CD4-positive, alpha-beta T cell (primary cell): ENCODE measurements around the gene OR2V1. TPM values are rescaled to one million over a fixed set of nuclear protein-coding genes. Genes with fewer than 3 reads are reported as not detected.

Experiments
- ATAC-seq: fragments of 200-7000 bp; cut with Tn5 transposase; one replicate; pipeline ENCODE4 v1.10.0; 2022; ENCODE audit warnings: mild to moderate bottlenecking; ENCODE audit not compliant: poor library complexity
- CTCF ChIA-PET: fragments of 350-600 bp; sonication (Branson Sonifier 250); formaldehyde crosslinking; loops from one replicate; lab custom pipeline; 2021; ENCODE audit warnings: antibody characterized with exemption, inconsistent platforms; lab: Charles Lee
- POLR2A ChIA-PET: fragments of 350-600 bp; sonication (Branson Sonifier 250); formaldehyde crosslinking; loops from one replicate; lab custom pipeline; 2021; ENCODE audit warnings: antibody characterized with exemption, inconsistent platforms; lab: Charles Lee
- DNase-seq, 14 experiments: peaks; one replicate each; pipeline ENCODE4 v3.0.0-alpha.2; 2013 to 2020; ENCODE audit warnings: mixed read lengths in 2 of 14
- H3K27ac ChIP-seq, 2 donors: one replicate each; pipeline versions ENCODE4 v1.5.1 to v1.7.0; 2013; ENCODE audit warnings: low read length in 2 of 2, low read depth in 1 of 2, mild to moderate bottlenecking in 1 of 2
- H3K27me3 ChIP-seq, 2 experiments: 1 replicate in 1 of 2; 2 replicates in 1 of 2; pipeline versions ENCODE4 v1.6.1 to v1.7.0; 2013; ENCODE audit warnings: low read length in 2 of 2, control low read depth in 1 of 2, mild to moderate bottlenecking in 1 of 2, moderate library complexity in 1 of 2; ENCODE audit not compliant: insufficient read depth in 2 of 2, control insufficient read depth in 1 of 2
- H3K36me3 ChIP-seq: one replicate; pipeline ENCODE4 v1.6.1; 2013; ENCODE audit warnings: low read length, control low read depth; ENCODE audit not compliant: insufficient read depth
- H3K4me1 ChIP-seq: one replicate; pipeline ENCODE4 v1.6.1; 2013; ENCODE audit warnings: low read length, control low read depth; ENCODE audit not compliant: insufficient read depth
- H3K4me3 ChIP-seq: one replicate; pipeline ENCODE4 v1.5.1; 2013; ENCODE audit warnings: mild to moderate bottlenecking, low read length, moderate library complexity
- H3K9me3 ChIP-seq, 2 experiments: 1 replicate in 1 of 2; 2 replicates in 1 of 2; pipeline versions ENCODE4 v1.6.1 to v1.7.0; 2013; ENCODE audit warnings: low read length in 2 of 2, mild to moderate bottlenecking in 2 of 2, control low read depth in 1 of 2, moderate library complexity in 1 of 2; ENCODE audit not compliant: control insufficient read depth in 1 of 2, insufficient read depth in 1 of 2
- H3K27ac Mint-ChIP-seq: one replicate; pipeline ENCODE4 v1.8.0; 2020; ENCODE audit warnings: mixed read lengths
- H3K27me3 Mint-ChIP-seq: one replicate; pipeline ENCODE4 v1.8.0; 2021; ENCODE audit warnings: mixed read lengths
- H3K36me3 Mint-ChIP-seq: one replicate; pipeline ENCODE4 v1.8.0; 2021; ENCODE audit warnings: low read depth, mixed read lengths
- H3K4me1 Mint-ChIP-seq: one replicate; pipeline ENCODE4 v1.8.0; 2021; ENCODE audit warnings: low read depth, mixed read lengths
- H3K4me3 Mint-ChIP-seq: one replicate; pipeline ENCODE4 v1.8.0; 2020; ENCODE audit warnings: mild to moderate bottlenecking, mixed read lengths
- H3K9me3 Mint-ChIP-seq: one replicate; pipeline ENCODE4 v1.8.0; 2020; ENCODE audit warnings: mixed read lengths
- CTCF ChIP-seq: fragments of 200-600 bp; IDR thresholded peaks from one replicate; pipeline ENCODE4 v1.8.0; 2022; ENCODE audit warnings: antibody characterized with exemption, mild to moderate bottlenecking
- intact Hi-C, 2 experiments: fragments of 100-400 bp; cut with DNase I in 1 of 2; cut with micrococcal nuclease in 1 of 2; formaldehyde crosslinking; loops; one replicate each; pipeline versions ENCODE4 v1.15.1 to v1.9.0; 2023 to 2025; cut with DNase I, micrococcal nuclease
- total RNA-seq, 174 experiments: library from RNA in 2 of 174; stranded (reverse) in 2 of 174; gene quantifications; one replicate each; pipeline ENCODE4 v1.2.3 and lab custom pipeline; 2021 to 2026

Gene OR2V1
- total RNA-seq, 2 experiments from 2014 or later = not detected

- Histone ChIP-seq H3K27me3 (peaks cover 2 to 3% of the 10 kb centered on the region in 2 experiments), H3K9me3 (no peaks in the 10 kb centered on the region), H3K27ac (no peak overlapping the region), H3K4me3 (no peak overlapping the region), H3K4me1 (peaks cover 23% of the 10 kb centered on the region), H3K36me3 (no peaks in the 10 kb centered on the region)
- Mint-ChIP-seq H3K4me3 (no peak overlapping the region), H3K27me3 (peaks cover 11% of the 10 kb centered on the region), H3K27ac (no peak overlapping the region), H3K9me3 (no peaks in the 10 kb centered on the region), H3K36me3 (peaks cover 4% of the 10 kb centered on the region), H3K4me1 (peaks cover 20% of the 10 kb centered on the region)
- ChIA-PET CTCF (no interaction called here), POLR2A (no interaction called here)
- no peak for TF ChIP-seq CTCF
- intact Hi-C loops = loop anchor here (5.0 to 10.0 kb wide), 4 partner anchors 294 to 662 kb away; partner anchors contain the start of genes CNOT6 (in 1 of the 2) and ZFP62 (in 1 of the 2)
- DNase-seq (no peak), ATAC-seq (no peak)
Observed at GRCh38 chr5:181156758-181157157, 25.8 kb upstream of the OR2V1 start.

DNA sequence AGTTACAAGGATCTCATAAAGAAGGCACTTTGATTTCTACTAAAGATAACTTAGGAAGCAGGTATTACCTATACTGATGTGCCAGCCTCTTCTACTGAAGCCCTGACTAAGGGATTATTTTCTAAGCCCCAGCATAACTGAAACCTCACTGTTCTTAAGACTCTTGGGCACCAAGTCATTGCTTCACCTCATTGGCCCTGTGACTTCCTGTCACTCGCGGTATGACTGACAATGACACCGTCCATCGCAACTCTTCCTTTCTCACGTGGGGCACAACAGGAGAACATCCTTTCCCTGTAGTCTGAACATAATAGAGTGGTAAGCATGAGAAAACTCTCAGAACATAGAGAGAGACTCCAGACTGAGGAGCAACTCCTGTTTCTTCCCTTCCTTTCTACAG lies 22.8 kb upstream of the OR2V1 start:
- ChIA-PET CTCF (no interaction called here), POLR2A (no interaction called here)
- no peaks in the 10 kb centered on the region for H3K9me3 ChIP-seq
- no peak overlapping the region for H3K27ac ChIP-seq
- Mint-ChIP-seq H3K27me3 (peaks cover 17% of the 10 kb centered on the region), H3K4me3 (no peak overlapping the region), H3K36me3 (no peaks in the 10 kb centered on the region), H3K27ac (no peak overlapping the region), H3K9me3 (no peaks in the 10 kb centered on the region), H3K4me1 (peaks cover 5% of the 10 kb centered on the region)
- intact Hi-C loops = loop anchor here (10.0 kb wide), 2 partner anchors 369 to 659 kb away; partner anchors contain the start of gene CNOT6 (in 1 of the 2)
- no peaks in the 10 kb centered on the region for H3K4me1 ChIP-seq
- DNase-seq (no peak), ATAC-seq (peak; percentile 37)
- H3K36me3 ChIP-seq = no peaks in the 10 kb centered on the region
- TF ChIP-seq CTCF = no peak
- no peak overlapping the region for H3K4me3 ChIP-seq
- peaks cover 3 to 10% of the 10 kb centered on the region in 2 experiments for H3K27me3 ChIP-seq

DNA sequence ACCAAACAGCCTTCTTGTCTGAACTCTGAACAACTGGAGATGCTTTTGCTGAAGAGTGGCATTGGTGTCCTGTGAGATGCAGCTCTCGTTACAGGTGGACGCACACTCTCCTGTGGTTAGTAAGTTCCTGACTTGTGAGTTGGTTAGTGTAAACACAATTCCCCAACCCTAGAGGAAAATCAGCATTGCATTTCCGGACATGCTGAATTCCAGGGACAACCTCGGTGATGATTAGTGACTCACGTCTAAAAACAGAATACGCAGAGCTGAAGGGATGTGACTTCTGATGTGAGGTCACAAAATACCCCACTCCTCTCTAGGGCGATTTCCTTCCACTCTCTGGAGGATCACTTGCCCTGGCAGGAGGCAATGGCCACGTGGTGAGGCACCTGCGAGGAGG lies 21.4 kb upstream of the OR2V1 start:
- no peaks in the 10 kb centered on the region for H3K36me3 ChIP-seq
- ChIA-PET POLR2A (no interaction called here), CTCF (no interaction called here)
- no peak overlapping the region for H3K4me3 ChIP-seq
- no peak overlapping the region for H3K27ac ChIP-seq
- intact Hi-C loops = loop anchor here (10.0 kb wide), 2 partner anchors 368 to 658 kb away; partner anchors contain the start of gene CNOT6 (in 1 of the 2)
- no peaks in the 10 kb centered on the region for H3K4me1 ChIP-seq
- H3K4me1 Mint-ChIP-seq = peaks cover 5% of the 10 kb centered on the region
- H3K27me3 Mint-ChIP-seq = peaks cover 21% of the 10 kb centered on the region
- TF ChIP-seq CTCF = no peak
- H3K9me3 Mint-ChIP-seq = no peaks in the 10 kb centered on the region
- H3K27ac Mint-ChIP-seq = no peak overlapping the region
- no peaks in the 10 kb centered on the region for H3K36me3 Mint-ChIP-seq
- H3K4me3 Mint-ChIP-seq = no peak overlapping the region
- H3K9me3 ChIP-seq = no peaks in the 10 kb centered on the region
- peaks cover 0 to 19% of the 10 kb centered on the region in 2 experiments for H3K27me3 ChIP-seq
- DNase-seq (no peak), ATAC-seq (no peak)
